Vagina (tissue), 2 donors: ENCODE results near the gene LPIN3.

ENCODE experiments used
- POLR2A ChIP-seq, 2 donors: fragments of 450-650 bp; IDR thresholded peaks; one replicate each; pipeline ENCODE4 v1.6.1; 2017; ENCODE audit warnings: antibody characterized with exemption in 2 of 2, mild to moderate bottlenecking in 2 of 2, moderate library complexity in 2 of 2
- TF ChIP-seq, protein P1 (sequence below), 3 experiments: fragments of 450-650 bp in 2 of 3; fragments of 200-600 bp in 1 of 3; sonication (generic) in 1 of 3; IDR thresholded peaks; one replicate each; pipeline ENCODE4 v1.5.1; 2017 to 2019; ENCODE audit warnings: antibody characterized with exemption in 3 of 3, mild to moderate bottlenecking in 2 of 3, moderate library complexity in 2 of 3

DNA sequence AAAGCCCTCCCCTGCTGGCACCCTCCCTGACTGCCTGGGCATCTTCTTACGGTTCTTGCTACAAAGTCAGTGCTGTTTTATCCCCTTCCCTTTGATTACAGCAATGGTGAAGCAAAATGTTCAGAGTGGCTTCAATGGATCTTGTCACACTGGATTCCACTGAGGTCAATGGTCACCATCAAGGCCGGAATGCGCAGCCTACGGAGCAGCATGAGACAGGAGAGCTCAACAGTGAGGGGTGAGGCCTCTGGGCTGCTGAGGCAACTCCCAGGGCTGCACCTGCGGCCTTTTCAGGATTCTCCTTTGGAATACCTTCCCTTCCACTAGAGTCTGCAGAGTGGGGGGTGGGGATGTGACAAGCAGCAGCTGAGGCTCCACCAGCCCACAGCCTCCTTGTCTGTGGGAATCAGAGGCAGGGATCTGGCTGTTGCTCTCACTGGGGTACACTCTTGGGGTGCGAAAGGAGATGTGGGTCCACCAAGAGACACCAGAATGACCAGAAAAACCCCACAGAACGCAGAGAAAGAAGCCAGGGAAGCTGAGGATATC lies 66.3 kb downstream of the LPIN3 start:
- TF ChIP-seq, protein P1, sequence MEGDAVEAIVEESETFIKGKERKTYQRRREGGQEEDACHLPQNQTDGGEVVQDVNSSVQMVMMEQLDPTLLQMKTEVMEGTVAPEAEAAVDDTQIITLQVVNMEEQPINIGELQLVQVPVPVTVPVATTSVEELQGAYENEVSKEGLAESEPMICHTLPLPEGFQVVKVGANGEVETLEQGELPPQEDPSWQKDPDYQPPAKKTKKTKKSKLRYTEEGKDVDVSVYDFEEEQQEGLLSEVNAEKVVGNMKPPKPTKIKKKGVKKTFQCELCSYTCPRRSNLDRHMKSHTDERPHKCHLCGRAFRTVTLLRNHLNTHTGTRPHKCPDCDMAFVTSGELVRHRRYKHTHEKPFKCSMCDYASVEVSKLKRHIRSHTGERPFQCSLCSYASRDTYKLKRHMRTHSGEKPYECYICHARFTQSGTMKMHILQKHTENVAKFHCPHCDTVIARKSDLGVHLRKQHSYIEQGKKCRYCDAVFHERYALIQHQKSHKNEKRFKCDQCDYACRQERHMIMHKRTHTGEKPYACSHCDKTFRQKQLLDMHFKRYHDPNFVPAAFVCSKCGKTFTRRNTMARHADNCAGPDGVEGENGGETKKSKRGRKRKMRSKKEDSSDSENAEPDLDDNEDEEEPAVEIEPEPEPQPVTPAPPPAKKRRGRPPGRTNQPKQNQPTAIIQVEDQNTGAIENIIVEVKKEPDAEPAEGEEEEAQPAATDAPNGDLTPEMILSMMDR (IDR thresholded peaks at IDR 0.05), result no peak
- no peak for TF ChIP-seq POLR2A (IDR thresholded peaks at IDR 0.05)
